Measurements from ENCODE around the gene ELOVL6. TPM values are rescaled to one million over a fixed set of nuclear protein-coding genes. Genes with fewer than 3 reads are reported as not detected.

The ELOVL6 gene
- total and polyA plus RNA-seq, 9 of the 15 experiments (the other 6 are each of a cell fraction or from before 2014, with no cell fraction given), result 18.3 to 82.6 (median 46.0) TPM

- Histone ChIP-seq H3K4me3 (no peak overlapping the region), H3K36me3 (ENCODE audit: control insufficient read depth, insufficient read depth, low read length) (peaks cover 40% of the 10 kb centered on the region), H3K9me3 (replicated peaks; ENCODE audit: control insufficient read depth, insufficient read depth, low read depth, low read length) (no peaks in the 10 kb centered on the region), H3K79me2 (ENCODE audit: control insufficient read depth, insufficient read depth, low read length) (peaks cover 16% of the 10 kb centered on the region), H3K4me2 (ENCODE audit: insufficient read depth, low read length) (no peak overlapping the region), H3K27ac (ENCODE audit: extremely low read depth, low read depth, low read length) (no peak overlapping the region), H3K9me1 (ENCODE audit: control insufficient read depth, insufficient read depth, low read length) (no peaks in the 10 kb centered on the region), H4K20me1 (replicated peaks; ENCODE audit: control insufficient read depth, insufficient read depth, low read length) (peaks cover 5% of the 10 kb centered on the region), H3K27me3 (ENCODE audit: control insufficient read depth in 2 of 2, insufficient read depth in 2 of 2, low read length in 2 of 2) (no peaks in the 10 kb centered on the region), H3K9ac (ENCODE audit: insufficient read depth in 1 of 2, low read depth in 2 of 2, low read length in 2 of 2) (no peak overlapping the region), H2AFZ (ENCODE audit: low read depth, low read length) (no peak overlapping the region), H3K4me1 (replicated peaks in 1 of 2; ENCODE audit: control insufficient read depth in 2 of 2, insufficient read depth in 2 of 2, low read length in 2 of 2) (peaks cover 0 to 6% of the 10 kb centered on the region in 2 experiments; a peak in 2 of 5 replicates)
- TF ChIP-seq KAT8 (IDR thresholded peaks at IDR 0.05; ENCODE audit: low read depth), result no peak
- TF ChIP-seq NFXL1 (CRISPR knock-in tag; IDR thresholded peaks at IDR 0.05), result no peak
- intact Hi-C loops (cut with micrococcal nuclease), result no loop called here
- BruUV-seq (replicated peaks), result no TSS peak
- ATAC-seq, result peak; percentile 22; the same call in 2 of the 3 replicates
- ChIA-PET POLR2A (no interaction called here), CTCF (ENCODE audit: low intra/inter-chr PET ratio) (no interaction called here)
- FAIRE-seq, result no peak
- in situ Hi-C loops (cut with MboI), result no loop called here
- DNase-seq (ENCODE audit: extremely low read depth in 1 of 4, low spot score in 3 of 4), result no peak
- 68% methylated on average over 4 of the region's 4 CpGs for WGBS (ENCODE audit: insufficient coverage, low coverage, missing lambda C conversion rate)
Observed at GRCh38 chr4:110128029-110128428, 70.4 kb downstream of the ELOVL6 start.

GRCh38 chr4:110124711-110125110, 73.7 kb downstream of the ELOVL6 start:
- FAIRE-seq (no peak), DNase-seq (ENCODE audit: extremely low read depth in 1 of 4, low spot score in 3 of 4) (no peak), ATAC-seq (no peak)
- Histone ChIP-seq H3K4me3 (no peak overlapping the region), H3K27ac (ENCODE audit: extremely low read depth, low read depth, low read length) (no peak overlapping the region), H3K4me1 (replicated peaks in 1 of 2; ENCODE audit: control insufficient read depth in 2 of 2, insufficient read depth in 2 of 2, low read length in 2 of 2) (no peaks in the 10 kb centered on the region; a peak in 2 of 5 replicates), H3K9me3 (replicated peaks; ENCODE audit: control insufficient read depth, insufficient read depth, low read depth, low read length) (no peaks in the 10 kb centered on the region), H3K79me2 (ENCODE audit: control insufficient read depth, insufficient read depth, low read length) (peaks cover 15% of the 10 kb centered on the region), H3K4me2 (ENCODE audit: insufficient read depth, low read length) (no peak overlapping the region), H3K36me3 (ENCODE audit: control insufficient read depth, insufficient read depth, low read length) (peaks cover 43% of the 10 kb centered on the region), H4K20me1 (replicated peaks; ENCODE audit: control insufficient read depth, insufficient read depth, low read length) (peaks cover 5% of the 10 kb centered on the region; the same call in 1 of the 2 replicates), H2AFZ (ENCODE audit: low read depth, low read length) (no peak overlapping the region), H3K9ac (ENCODE audit: insufficient read depth in 1 of 2, low read depth in 2 of 2, low read length in 2 of 2) (no peak overlapping the region), H3K27me3 (ENCODE audit: control insufficient read depth in 2 of 2, insufficient read depth in 2 of 2, low read length in 2 of 2) (no peaks in the 10 kb centered on the region), H3K9me1 (ENCODE audit: control insufficient read depth, insufficient read depth, low read length) (no peaks in the 10 kb centered on the region)
- CTCF ChIA-PET (ENCODE audit: low intra/inter-chr PET ratio), result no interaction called here
- intact Hi-C loops (cut with micrococcal nuclease) (no loop called here), in situ Hi-C loops (cut with MboI) (no loop called here)
- POLR2A ChIA-PET, result no interaction called here
- BruUV-seq (replicated peaks), result no TSS peak
- TF ChIP-seq ZNF3 (CRISPR knock-in tag; IDR thresholded peaks at IDR 0.05) (no peak), ZFX (CRISPR knock-in tag; IDR thresholded peaks at IDR 0.05) (no peak), RBM14 (IDR thresholded peaks at IDR 0.05; ENCODE audit: borderline replicate concordance, insufficient read depth, low read depth, low read length) (no peak), ZNF263 (CRISPR knock-in tag; IDR thresholded peaks at IDR 0.05; ENCODE audit: borderline replicate concordance) (no peak), MBD2 (IDR thresholded peaks at IDR 0.05; ENCODE audit: borderline replicate concordance, low read depth) (no peak), HDAC2 (IDR thresholded peaks at IDR 0.05) (no peak), ZNF583 (CRISPR knock-in tag; IDR thresholded peaks at IDR 0.05) (no peak), ZNF253 (CRISPR knock-in tag; conservative IDR thresholded peaks at IDR 0.05) (no peak), C11orf30 (IDR thresholded peaks at IDR 0.05; ENCODE audit: low read depth) (peak; percentile 35; the same call in 1 of the 2 replicates), MAFG (tag; conservative IDR thresholded peaks at IDR 0.05) (0 out of 2 replicates have a peak, but pooled peaks have one; percentile 30), HEY1 (CRISPR knock-in tag; IDR thresholded peaks at IDR 0.05; ENCODE audit: borderline replicate concordance) (no peak), ZNF695 (CRISPR knock-in tag; IDR thresholded peaks at IDR 0.05) (no peak), CHD1 (IDR thresholded peaks at IDR 0.05; ENCODE audit: low read length) (no peak), ETV5 (CRISPR knock-in tag; IDR thresholded peaks at IDR 0.05; ENCODE audit: low read depth) (no peak), ZNF830 (CRISPR knock-in tag; IDR thresholded peaks at IDR 0.05) (no peak), E2F4 (CRISPR knock-in tag; IDR thresholded peaks at IDR 0.05; ENCODE audit: low read depth) (no peak), COPS2 (conservative IDR thresholded peaks at IDR 0.05) (no peak), CCAR2 (IDR thresholded peaks at IDR 0.05; ENCODE audit: low read depth, low read length) (no peak)
